ENCODE measurements around the gene CFAP61. TPM values are rescaled to one million over a fixed set of nuclear protein-coding genes. Genes with fewer than 3 reads are reported as not detected.

Gene CFAP61
- total RNA-seq, 1 donor from 2014 or later = 0.45 TPM

GRCh38 chr20:20230741-20231140 lies 178.4 kb downstream of the CFAP61 start:
- peaks cover 11% of the 10 kb centered on the region for H3K9me3 Mint-ChIP-seq
- peaks cover 24% of the 10 kb centered on the region for H3K27me3 Mint-ChIP-seq (ENCODE audit: low read depth)
- DNase-seq (ENCODE audit: low spot score in 2 of 2, unreplicated experiment in 2 of 2) = no peak
- no peak overlapping the region for H3K27ac Mint-ChIP-seq
- H3K4me3 Mint-ChIP-seq = no peak overlapping the region
- H3K36me3 Mint-ChIP-seq = no peaks in the 10 kb centered on the region
- no peaks in the 10 kb centered on the region for H3K4me1 Mint-ChIP-seq
- TF ChIP-seq CTCF (IDR thresholded peaks at IDR 0.05; ENCODE audit: unreplicated experiment) = no peak

GRCh38 chr20:20231528-20232298 lies 179.4 kb downstream of the CFAP61 start:
- no peaks in the 10 kb centered on the region for H3K36me3 Mint-ChIP-seq
- H3K27me3 Mint-ChIP-seq (ENCODE audit: low read depth) = peaks cover 24% of the 10 kb centered on the region
- no peaks in the 10 kb centered on the region for H3K4me1 Mint-ChIP-seq
- peaks cover 9% of the 10 kb centered on the region for H3K9me3 Mint-ChIP-seq
- no peak for TF ChIP-seq CTCF (IDR thresholded peaks at IDR 0.05; ENCODE audit: unreplicated experiment)
- H3K27ac Mint-ChIP-seq = no peak overlapping the region
- H3K4me3 Mint-ChIP-seq = no peak overlapping the region
- no peak for DNase-seq (ENCODE audit: low spot score in 2 of 2, unreplicated experiment in 2 of 2)

GRCh38 chr20:20233041-20233514 lies 180.7 kb downstream of the CFAP61 start:
- no peak overlapping the region for H3K27ac Mint-ChIP-seq
- no peaks in the 10 kb centered on the region for H3K36me3 Mint-ChIP-seq
- no peaks in the 10 kb centered on the region for H3K4me1 Mint-ChIP-seq
- H3K27me3 Mint-ChIP-seq (ENCODE audit: low read depth) = peaks cover 27% of the 10 kb centered on the region
- peaks cover 2% of the 10 kb centered on the region for H3K9me3 Mint-ChIP-seq
- no peak overlapping the region for H3K4me3 Mint-ChIP-seq
- no peak for DNase-seq (ENCODE audit: low spot score in 2 of 2, unreplicated experiment in 2 of 2)
- TF ChIP-seq CTCF (IDR thresholded peaks at IDR 0.05; ENCODE audit: unreplicated experiment) = no peak

- Mint-ChIP-seq H3K4me1 (no peaks in the 10 kb centered on the region), H3K4me3 (no peak overlapping the region), H3K36me3 (no peaks in the 10 kb centered on the region), H3K9me3 (no peaks in the 10 kb centered on the region), H3K27me3 (ENCODE audit: low read depth) (peaks cover 33% of the 10 kb centered on the region), H3K27ac (no peak overlapping the region)
- no peak for DNase-seq (ENCODE audit: low spot score in 2 of 2, unreplicated experiment in 2 of 2)
- TF ChIP-seq CTCF (IDR thresholded peaks at IDR 0.05; ENCODE audit: unreplicated experiment) = no peak
These were observed 183.3 kb downstream of the CFAP61 start for GRCh38 chr20:20235681-20236080.

GRCh38 chr20:20237093-20237959 lies 185.0 kb downstream of the CFAP61 start:
- peak; percentile 85 for TF ChIP-seq CTCF (IDR thresholded peaks at IDR 0.05; ENCODE audit: unreplicated experiment)
- no peak overlapping the region for H3K27ac Mint-ChIP-seq
- no peak overlapping the region for H3K4me3 Mint-ChIP-seq
- peak in 1 of 2 experiments; percentile 45 for DNase-seq (ENCODE audit: low spot score in 2 of 2, unreplicated experiment in 2 of 2)
- no peaks in the 10 kb centered on the region for H3K36me3 Mint-ChIP-seq
- H3K9me3 Mint-ChIP-seq = no peaks in the 10 kb centered on the region
- H3K27me3 Mint-ChIP-seq (ENCODE audit: low read depth) = peaks cover 23% of the 10 kb centered on the region
- no peaks in the 10 kb centered on the region for H3K4me1 Mint-ChIP-seq
